Activated gamma-delta T cell treated with anti-CD3 and anti-CD28 coated beads, Interleukin-2, amount 50 U/mL, for 16 hours (primary cell): ENCODE measurements around the gene TCF7L2.

ENCODE experiments used
- DNase-seq: peaks from one replicate; pipeline ENCODE4 v3.0.0-alpha.2; 2020; ENCODE audit warnings: low read depth

Gene TCF7L2

DNA sequence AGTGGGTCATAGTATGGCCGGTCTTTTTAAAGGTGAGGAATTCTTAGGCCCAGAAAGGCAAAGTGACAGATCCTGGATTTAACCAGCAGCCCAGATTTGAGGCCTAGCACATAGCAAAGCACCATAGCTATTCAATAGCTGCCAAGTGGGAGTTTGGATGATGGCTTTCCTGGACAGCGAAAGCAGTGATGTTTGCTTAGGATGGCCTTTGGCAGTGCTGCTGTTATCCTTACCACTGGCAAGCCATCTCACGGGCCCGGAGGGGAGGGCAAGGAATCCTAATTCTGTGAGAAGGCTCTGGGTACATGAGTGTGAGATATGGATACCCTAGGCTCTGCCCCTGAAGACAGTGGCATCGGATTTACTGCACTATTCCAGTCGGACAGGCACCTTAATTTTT, 50.4 kb downstream of the TCF7L2 start:
- no peak for DNase-seq

DNA sequence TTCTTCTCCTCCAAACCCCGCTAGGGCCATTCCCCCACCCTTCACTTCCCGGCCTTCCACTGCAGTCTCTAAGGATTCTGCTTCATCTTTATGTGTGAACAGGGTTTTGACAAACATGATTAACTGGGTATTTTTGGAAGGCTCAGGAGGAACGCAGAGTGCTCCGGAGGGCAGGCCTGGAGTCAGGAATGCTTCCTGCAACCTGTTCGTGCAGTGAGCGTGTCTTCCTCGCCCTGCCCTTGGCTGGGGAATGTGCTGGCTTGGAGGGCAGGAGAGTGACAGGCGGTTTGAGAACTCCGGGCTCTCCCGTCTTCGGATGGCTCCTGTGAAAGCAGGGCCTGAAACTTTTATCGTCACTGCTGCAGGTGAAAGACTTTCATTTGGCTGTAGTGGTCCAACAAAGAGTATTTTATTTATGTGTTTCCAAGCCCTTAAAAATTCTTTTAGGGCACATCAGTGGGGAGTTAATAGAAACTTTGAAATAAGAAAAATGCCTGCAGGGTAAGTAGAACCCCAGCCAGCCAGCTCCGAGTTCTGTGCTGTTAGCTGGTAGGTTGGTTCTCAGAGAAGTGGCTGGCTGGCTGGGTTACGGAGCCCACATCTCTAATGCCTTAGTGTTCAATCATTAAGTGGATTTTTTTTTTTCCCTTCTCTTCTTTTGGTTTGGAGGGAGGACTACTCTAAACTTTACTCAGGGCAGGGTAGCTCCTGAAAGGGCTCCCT, 51.0 kb downstream of the TCF7L2 start:
- no peak for DNase-seq

DNA sequence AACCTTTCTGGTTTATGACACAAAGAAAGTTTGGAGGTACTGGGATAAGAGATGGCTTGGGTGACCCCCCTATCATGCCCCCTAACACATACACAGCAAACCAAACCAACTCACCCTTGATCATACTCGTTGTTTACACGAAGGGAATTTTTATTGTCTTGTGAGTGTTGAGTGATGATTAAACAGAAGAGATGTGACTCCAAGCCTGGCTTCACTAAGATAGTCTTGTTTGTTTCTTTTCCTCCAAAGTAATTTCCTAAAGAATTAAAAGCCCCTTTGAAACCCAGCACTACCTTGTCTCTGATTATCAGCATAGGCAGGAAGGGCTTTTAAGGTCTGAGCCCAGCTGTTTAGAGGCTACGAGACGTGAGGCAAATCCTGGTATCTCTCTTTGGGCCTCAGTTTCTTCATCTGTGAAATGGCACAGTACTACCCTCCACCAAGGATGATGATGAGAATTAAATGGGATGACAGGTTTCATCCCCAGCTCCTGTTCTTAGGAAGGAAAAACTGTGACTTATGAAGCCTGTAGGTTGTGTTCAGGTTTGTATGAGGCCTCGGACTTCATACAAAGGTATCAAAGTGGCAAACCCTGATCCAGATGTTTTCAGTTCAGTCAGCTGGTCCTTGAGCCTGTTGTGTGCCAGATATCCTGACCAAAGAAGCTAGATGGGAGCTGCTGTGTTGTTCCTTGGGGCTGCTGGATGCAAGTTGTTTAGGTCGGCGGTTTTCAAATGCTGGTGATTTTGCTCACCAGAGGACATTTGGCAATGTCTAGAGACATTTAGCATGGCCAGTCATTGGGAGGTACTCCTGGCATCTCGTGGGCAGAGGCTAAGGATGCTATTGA, 51.8 kb downstream of the TCF7L2 start:
- DNase-seq: no peak

DNA sequence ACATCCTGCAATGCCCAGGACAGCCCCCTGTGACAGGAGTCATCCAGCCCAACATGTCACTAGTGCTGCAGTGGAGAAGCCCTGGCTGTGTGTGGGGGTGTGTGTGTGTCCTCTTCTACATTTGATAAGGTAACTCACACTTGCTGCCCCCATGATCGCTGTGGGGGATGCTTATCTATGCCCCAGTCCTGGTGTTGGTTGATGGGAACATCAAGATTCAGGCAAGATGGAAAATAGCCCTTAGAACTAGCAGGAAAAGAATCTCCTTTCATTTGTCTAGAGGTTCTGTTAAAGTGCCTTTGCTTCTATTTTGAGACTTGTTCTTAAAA, 52.4 kb downstream of the TCF7L2 start:
- no peak for DNase-seq

DNA sequence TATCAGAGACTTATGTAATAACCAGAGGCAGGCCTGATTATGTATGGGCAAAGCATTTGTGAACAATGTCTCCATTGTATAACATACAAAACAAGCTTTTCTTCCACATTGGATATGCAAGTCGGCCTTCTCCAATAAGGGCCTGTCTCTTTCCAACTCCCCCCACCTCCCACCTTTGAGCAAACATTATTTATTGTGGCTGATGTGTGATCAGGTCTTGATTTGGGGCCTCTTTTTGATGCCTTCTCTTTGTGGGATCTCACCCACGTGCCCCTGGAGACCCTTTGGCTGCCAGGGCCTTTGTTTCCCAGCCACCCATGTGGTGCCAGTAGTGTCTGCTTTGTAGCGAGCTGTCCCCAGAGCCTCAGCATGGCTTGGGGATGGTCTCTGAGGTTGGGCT, 53.0 kb downstream of the TCF7L2 start:
- no peak for DNase-seq

DNA sequence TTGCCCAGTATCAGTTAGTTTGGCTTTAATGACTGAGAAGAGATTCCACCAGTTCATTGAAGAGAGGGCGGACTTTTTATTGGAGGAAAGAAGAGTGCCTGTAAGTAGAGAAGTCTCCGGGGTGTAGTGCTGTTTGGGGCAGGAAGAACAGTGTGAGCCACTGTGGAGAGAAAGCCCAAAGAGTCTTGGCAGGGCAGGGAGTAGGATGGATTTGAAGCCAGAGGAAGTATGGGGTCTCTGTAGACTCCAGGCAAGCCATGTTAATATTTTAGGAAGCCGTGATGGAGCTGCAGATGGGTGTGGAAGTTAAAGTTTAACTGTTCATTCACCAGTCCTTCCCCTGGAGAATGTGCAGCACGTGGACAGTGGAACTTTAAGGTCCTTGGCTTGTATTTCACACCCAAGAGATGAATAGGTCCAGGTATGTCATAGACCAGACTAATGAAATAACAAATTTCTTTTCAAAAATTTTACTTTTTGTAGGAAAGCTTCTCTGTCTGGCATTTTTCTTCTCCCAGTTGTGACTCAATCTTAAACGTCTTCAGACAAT, 54.1 kb downstream of the TCF7L2 start:
- no peak for DNase-seq

DNA sequence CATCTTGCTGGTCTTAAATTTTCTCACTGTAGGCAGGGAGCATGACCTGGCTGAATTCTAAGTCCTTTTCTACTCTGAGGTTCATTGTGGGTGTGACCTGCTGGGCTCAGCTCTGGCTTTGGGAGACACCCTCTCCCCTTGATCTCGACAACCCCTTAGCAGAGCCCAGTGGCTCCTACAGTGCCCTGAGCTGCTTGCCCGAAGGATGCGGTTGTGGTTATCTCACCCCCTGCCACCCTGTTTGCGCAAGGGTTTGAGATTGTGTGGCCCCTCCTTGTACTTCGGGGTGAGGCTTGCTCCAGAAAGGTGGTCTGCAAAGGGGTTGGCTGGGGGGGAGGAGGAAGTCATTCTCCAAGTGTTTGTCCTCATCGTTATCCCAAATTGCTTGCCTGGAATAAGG, 55.3 kb downstream of the TCF7L2 start:
- DNase-seq: no peak

DNA sequence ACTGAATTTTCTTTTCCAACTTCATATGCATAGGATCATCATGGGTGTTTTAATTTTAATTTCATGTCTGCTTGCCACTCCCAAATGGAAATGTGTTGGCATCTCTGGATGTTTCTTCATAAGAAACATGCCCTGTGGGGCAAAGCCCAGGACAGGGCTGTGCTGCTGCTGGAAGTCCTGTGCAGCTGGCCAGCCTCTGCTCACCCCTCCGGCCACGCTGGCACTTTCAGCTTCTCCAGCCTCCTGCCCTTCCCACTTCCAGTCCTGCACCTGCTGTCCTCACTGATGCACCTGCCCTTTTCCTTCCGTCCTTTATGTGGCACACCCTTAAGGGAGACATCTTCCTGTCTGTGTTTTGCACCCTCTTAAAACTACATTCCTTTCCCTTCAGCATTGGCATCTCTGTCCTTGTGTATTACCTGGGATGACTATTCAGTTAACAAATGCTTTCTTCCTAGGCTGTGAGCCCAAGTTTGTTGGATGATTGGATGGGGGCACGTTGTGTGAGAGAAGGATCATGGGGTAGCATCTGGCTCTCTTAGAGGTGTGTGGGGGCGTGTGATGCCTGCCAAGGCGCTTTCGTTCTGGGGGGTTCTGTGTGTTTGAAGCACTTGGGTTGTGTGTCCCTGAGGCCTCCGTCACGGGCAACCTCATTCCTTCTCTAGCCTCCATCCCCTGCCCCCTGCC, 56.8 kb downstream of the TCF7L2 start:
- no peak for DNase-seq

DNA sequence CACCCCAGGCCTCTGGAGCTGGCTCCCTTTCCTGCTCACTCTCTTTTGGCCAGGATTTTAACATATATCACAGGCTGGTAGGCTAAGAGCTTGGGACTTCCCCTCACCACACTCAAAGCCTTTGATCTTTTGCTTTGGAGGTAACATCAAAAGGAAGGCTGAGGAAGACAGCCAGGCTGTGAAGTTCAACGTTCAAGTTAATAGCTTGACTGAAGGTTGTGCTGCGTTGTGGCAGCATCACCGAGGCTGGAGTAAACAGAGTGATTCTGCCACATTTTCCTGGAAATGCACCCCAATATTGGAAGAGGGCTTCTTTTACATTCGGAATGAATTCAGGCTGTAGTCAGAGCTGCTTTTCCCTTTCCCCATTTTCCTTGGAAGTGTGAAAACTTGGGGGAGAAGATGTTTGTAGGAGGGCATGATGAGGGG, 57.3 kb downstream of the TCF7L2 start:
- DNase-seq: no peak

DNA sequence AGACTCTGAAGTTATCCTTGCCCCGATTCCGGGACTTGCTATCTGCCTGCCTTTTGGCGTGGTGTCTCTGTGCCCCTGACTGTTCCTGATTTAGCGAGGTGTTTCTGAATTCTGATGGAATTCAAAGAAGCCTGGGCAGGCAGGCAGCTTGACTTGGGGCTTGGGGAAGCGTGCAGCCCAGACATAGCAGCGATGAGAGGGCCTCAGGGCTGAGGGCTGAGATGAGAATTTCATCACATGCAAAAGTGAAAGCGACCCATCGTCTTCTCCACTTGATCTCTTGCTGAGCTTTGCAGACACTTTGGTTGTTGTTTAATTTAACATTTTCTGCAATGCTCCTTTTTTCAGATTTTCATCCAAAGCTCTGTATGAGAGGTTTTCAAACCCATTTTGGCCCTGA, 57.8 kb downstream of the TCF7L2 start:
- DNase-seq: no peak

DNA sequence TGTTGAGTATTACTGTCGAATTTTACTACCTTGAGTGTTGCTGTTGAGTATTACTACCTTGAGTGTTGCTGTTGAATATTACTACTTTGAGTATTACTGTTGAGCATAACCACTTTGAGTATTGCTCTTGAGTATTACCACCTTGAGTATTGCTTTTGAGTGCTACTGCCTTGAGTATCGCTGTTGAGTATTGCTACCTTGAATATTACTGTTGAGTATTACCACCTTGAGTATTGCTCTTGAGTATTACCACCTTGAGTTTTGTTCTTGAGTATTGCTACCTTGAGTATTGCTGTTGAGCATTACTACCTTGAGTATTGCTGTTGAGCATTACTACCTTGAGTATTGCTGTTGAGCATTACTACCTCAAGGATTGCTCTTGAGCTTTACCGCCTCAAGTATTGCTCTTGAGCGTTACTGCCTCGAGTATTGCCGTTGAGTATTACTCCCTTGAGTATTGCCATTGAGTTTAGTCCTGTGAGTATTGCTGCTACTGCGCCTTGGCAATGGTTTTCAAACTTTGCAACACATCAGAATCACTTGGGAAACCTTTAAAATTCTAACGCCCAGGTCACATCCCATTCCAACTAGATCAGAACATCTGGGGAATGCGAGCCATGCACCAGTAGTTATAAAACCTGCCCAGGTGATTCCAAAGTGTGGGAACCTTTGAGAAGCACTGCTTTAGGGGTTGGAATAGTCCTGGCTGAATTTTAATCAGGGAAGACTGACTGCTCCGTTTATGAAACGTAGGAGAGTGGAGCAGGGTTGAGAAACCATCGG, 61.7 kb downstream of the TCF7L2 start:
- DNase-seq: no peak

DNA sequence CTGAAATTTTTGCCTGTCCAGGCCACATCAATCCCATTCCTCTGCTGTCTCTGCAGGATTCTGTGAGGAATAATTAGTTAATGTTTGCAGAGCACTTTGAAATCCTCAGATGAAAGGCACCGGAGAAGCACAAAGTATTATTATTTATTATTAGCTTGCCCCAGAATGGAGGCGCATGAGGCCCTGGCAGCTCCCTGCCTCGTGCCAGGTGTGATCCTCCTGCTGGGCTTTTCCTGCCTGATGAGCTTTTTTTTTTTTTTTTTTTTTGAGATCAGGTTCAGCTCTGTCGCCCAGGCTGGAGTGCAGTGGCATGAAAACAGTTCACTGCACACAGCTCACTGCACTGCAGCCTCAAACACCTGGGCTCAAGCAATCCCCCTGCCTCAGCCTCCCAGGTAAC, 65.2 kb downstream of the TCF7L2 start:
- DNase-seq: no peak

DNA sequence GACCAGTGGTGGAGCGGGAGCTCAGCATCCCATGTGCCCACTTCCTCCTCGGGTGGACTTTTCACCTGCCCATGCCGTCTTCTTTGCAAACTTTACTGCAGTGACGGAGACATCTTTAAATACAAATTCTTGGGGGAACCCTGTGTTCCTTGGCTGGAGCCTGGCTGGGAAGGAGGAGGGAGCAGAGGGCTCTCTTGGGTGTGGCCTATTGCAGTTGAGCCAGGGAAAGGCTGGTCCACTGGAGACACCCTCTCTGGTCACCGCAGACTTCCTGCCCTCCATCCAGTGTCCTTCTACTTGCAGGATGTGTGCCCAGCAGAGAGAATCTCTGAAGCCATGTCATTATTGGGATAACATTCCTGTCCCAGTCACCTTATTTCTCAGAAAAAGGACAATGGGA, 67.3 kb downstream of the TCF7L2 start:
- no peak for DNase-seq

DNA sequence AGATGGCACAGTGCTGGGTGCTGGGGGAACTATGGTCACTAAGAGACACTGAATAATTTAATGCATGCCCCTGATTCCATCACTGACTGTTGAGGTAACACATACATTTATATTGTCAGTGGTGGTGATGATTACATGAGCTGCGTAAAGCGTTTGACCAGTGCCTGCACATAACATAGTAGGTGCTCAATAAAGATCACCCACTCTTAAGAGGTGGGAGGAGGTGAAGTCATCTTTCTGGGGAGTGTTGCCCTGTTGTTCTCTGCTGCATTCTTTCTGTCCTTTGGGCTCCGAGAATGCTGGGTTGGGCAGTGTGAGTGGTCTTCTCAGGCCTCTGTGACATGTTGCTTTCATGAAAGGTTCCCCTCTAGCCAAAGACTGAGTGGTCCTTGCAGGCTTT, 68.0 kb downstream of the TCF7L2 start:
- no peak for DNase-seq

DNA sequence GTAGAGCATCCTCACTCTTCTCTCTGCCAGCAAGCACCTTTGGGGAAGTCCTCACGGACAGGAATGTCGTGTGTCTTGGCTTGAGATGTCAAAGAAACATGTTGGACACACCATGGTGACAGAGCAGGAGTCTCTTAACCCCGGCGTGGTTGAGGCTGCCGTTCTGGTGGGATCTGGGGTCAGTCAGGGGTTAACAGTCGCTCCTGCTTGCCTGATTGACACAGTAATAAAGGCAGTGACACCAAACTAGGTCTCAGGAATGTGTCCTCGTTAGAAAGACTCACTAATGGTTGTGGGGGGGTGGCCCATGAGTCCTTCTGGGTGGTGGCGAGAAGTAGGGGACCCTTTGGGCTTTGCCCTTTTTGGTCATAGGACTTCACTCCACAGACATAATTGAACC, 69.0 kb downstream of the TCF7L2 start:
- DNase-seq: no peak

DNA sequence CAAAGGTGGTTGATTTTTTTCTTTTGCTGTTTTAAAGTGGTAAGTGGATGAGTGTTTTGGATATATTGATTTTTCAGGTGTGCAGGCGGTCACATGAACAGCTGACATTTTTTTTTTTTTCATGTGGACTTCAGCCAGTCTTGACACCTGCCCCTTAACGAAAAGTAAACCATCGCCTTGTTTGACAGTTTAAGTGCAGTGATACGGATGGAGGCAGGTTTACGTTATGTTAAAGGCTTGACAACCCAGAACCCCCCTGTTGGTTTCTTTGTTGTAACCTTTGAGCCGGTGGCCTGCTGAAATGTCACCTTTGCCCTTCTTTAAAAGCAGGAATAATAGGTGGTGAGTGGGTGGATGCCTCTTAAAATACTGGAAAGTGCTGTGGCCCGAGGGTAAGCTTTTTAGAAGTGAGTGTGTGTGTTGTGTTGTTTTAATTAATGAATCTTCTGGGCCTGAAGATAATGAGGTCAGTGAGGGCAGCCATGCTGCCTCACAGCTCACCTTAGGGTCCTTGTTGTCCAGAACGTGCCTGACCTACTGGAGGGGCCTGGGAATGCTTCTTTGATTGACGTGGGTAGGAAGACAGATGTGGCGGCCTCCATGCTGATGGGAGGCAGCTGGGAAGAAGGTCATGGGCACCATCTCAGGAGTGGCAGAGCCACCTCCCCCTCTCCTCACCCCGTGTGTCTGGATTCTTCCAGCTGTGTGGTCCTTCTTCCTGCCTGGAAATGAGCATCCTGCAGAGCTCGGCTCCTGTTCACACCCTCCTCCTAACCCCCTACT, 69.8 kb downstream of the TCF7L2 start:
- no peak for DNase-seq

DNA sequence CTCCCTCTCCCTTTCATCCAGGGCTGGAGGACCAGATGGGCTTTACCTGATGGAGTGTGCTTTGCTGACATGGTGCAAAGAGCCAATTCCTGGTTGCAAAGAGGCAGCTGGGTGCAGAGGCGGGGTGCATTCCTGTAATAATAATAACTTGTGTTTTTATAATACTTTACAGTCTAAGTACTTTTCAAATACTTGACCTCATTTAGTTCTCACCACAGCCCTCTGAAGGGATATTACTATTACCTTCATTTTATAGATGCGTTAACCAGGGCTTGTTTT, 70.4 kb downstream of the TCF7L2 start:
- DNase-seq: no peak

DNA sequence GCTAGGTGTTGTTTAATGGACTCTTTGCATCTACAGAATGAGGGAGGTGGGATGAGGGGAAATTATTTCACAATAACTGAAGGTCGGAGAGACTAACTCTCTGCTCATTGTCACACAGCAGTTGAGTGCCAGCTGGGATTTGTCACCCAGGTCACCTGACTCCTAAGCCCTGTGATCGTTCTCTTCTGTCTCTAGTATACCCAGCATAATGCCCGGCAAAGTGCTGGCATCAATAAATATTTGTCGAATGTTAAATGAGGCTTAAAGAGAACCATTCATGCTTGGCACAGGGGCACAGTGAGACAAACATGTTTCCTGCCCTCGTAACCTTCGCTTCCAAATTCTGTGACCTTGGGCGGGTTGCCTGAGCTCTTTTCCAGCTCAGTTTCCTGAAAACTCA, 70.8 kb downstream of the TCF7L2 start:
- DNase-seq: no peak

DNA sequence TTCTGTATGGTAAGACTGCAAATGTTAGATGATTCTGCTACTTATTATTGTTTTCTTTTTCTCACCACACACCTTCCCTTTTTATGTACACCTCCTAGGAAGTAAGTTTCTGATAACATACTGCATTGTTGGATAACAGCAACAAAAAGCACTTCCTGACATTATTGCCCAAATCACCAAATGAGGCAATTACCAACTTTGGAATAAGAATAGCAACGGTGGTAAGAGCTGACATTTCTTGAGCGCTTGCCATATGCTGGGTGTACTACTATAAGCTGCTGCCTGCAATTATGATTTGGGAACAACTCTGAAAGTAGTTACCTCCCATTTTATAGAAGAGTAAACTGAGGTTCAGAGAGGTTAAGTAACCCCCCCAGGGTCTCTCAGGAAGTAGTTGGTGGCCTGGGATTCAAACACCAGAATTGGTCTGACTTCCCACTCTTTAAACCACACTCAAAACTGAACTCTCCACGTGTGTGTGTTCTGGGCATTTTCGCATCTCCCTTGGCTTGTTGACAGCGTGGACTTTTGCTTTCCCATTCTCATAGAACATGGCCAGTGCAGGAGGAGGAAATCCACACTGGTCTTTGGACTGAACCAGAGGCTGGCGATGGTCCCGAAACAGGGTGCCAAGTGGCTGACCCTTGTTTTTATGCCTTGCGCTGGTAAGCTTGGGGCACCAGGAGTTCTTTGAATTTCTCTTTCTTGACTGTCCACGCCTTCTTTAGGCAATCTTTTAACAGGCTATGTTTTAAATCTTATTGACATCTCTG, 71.4 kb downstream of the TCF7L2 start:
- DNase-seq: no peak

DNA sequence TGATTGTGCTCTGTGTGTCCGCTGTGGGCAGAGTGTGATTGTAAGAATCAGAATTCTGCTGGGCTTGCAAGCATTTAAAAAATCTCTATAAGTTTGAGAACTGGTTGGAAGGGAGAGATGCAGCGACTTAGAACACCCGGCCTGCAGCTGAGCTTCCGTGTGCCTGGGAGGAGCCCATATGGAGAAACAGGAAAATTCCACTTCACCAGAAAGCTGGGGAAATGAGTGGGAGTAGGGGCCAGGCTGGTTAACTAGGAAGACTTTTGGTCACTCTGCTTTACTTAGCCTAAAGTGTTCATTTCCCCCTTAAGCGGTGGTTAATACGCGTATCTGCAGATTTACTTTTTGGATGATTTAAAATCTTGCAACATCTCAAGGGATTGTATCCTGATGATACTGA, 72.2 kb downstream of the TCF7L2 start:
- no peak for DNase-seq

DNA sequence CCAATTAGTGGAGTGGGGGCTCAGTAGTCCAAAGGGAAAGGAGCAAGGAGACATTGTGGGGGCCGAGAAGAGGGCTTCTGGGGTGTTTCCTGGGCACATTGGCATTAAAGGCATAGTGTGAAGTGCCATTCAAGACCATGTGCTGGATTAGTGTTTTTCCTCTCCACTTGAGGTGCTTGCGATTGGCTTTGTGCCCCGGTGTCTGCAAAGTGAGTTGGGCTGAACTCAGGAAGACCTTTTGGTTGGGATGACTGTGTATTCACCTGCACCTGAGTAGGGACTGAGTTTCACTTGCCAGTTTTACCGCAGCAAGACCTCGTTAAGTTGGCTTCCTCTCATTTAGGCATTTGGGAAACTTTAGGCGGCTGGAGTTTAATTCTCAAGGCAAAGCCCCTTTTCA, 73.0 kb downstream of the TCF7L2 start:
- no peak for DNase-seq
